ENCODE measurements around the gene PIEZO1.
"Not testable (repeated sequence)": the region's sequence is repeated elsewhere in the genome, so short reads cannot be mapped to it uniquely, and the experiment has no call there.

PIEZO1 gene

GRCh38 chr16:88783391-88784073 lies 1.5 kb downstream of the PIEZO1 start:
- no peak for DNase-seq (ENCODE audit: low spot score)

- peak; percentile 88 for DNase-seq (ENCODE audit: low spot score)
These were observed 2.3 kb downstream of the PIEZO1 start for GRCh38 chr16:88782454-88783390.

- DNase-seq (ENCODE audit: low spot score) = no peak
These were observed 3.6 kb downstream of the PIEZO1 start for GRCh38 chr16:88781140-88782077.

- no peak for DNase-seq (ENCODE audit: low spot score)
These were observed 4.6 kb downstream of the PIEZO1 start for GRCh38 chr16:88780142-88781062.

GRCh38 chr16:88779406-88780141 lies 5.4 kb downstream of the PIEZO1 start:
- no peak for DNase-seq (ENCODE audit: low spot score)

- DNase-seq (ENCODE audit: low spot score) = no peak
These were observed 6.4 kb downstream of the PIEZO1 start for GRCh38 chr16:88778541-88779065.

- DNase-seq (ENCODE audit: low spot score) = no peak
These were observed 6.8 kb downstream of the PIEZO1 start for GRCh38 chr16:88778271-88778525.

- DNase-seq (ENCODE audit: low spot score) = no peak
These were observed 7.3 kb downstream of the PIEZO1 start for GRCh38 chr16:88777471-88778270.

GRCh38 chr16:88775825-88776224 lies 9.2 kb downstream of the PIEZO1 start:
- DNase-seq (ENCODE audit: low spot score) = no peak

GRCh38 chr16:88774544-88775393 lies 10.3 kb downstream of the PIEZO1 start:
- no peak for DNase-seq (ENCODE audit: low spot score)

GRCh38 chr16:88773812-88774291 lies 11.2 kb downstream of the PIEZO1 start:
- peak; percentile 85 for DNase-seq (ENCODE audit: low spot score)

GRCh38 chr16:88772871-88773811 lies 11.9 kb downstream of the PIEZO1 start:
- DNase-seq (ENCODE audit: low spot score) = peak; percentile 94

GRCh38 chr16:88771781-88772180 lies 13.2 kb downstream of the PIEZO1 start:
- DNase-seq (ENCODE audit: low spot score) = not testable (repeated sequence)

- DNase-seq (ENCODE audit: low spot score) = no peak
These were observed 13.7 kb downstream of the PIEZO1 start for GRCh38 chr16:88771294-88771772.

GRCh38 chr16:88770461-88771293 lies 14.3 kb downstream of the PIEZO1 start:
- no peak for DNase-seq (ENCODE audit: low spot score)
